NCI-H524 treated with DMSO at 0.1 percent for 48 hours (cell line): ENCODE data around the gene KRTAP19-3.
"Not testable (repeated sequence)": the region's sequence is repeated elsewhere in the genome, so short reads cannot be mapped to it uniquely, and the experiment has no call there.

Experiments used
- DNase-seq: peaks from one replicate; lab custom pipeline; 2025; lab: John Stamatoyannopoulos, UW

KRTAP19-3 gene

GRCh38 chr21:30491963-30492428 lies at the start of gene KRTAP19-3:
KRTAP19-3 (minus strand) TSS chr21:30492013; CDS start chr21:30491957, 56 bp downstream.
- no peak for DNase-seq

GRCh38 chr21:30518876-30519275 lies 27.1 kb upstream of the KRTAP19-3 start:
- no peak for DNase-seq

DNA sequence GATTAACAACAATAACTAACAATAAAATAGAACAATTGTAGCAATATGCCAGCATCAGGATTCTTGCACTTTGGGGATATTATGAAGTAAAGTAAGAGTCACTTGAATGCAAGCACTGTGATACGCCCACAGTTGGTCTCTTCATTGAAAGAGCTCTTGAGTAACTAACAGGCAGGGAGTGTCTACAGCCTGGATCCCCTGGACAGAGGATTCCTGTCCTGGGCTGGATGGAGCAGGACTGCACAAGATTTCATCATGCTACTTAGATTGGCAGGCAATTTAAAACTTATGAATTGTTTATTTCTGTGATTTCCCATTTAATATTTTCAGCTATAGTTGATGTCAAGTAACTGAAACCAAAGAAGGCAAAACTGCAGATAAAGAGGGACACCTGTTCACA lies 23.9 kb upstream of the KRTAP19-3 start:
- DNase-seq: no peak

DNA sequence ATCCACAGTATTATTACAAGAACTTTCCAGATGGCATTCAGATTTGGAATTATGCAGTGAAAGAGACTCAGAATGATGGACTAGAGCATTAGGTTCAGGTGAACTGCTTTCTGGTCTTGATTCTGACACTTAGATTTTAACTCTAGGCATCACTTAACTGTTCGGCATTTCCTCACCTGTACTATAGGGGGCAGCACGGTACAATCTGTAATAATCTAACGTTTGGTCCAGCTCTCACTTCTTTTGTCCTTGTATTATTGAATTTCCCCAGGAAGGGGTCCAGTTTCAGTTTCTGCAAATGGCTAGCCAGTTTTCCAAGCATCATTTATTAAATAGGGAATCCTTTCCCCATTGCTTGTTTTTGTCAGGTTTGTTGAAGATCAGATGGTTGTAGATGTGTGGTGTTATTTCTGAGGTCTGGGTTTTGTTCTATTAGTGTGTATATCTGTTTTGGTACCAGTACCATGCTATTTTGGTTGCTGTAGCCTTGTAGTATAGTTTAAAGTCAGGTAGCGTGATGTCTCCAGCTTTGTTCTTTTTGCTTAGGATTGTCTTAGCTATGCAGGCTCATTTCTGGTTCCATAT lies 13.9 kb upstream of the KRTAP19-3 start:
- DNase-seq: not testable (repeated sequence)

- DNase-seq: no peak
Measured at GRCh38 chr21:30502041-30502440, 10.2 kb upstream of the KRTAP19-3 start, which contains the start of gene KRTAP19-5. KRTAP19-5 (minus strand) TSS chr21:30502141; CDS start chr21:30502090, 51 bp downstream.

DNA sequence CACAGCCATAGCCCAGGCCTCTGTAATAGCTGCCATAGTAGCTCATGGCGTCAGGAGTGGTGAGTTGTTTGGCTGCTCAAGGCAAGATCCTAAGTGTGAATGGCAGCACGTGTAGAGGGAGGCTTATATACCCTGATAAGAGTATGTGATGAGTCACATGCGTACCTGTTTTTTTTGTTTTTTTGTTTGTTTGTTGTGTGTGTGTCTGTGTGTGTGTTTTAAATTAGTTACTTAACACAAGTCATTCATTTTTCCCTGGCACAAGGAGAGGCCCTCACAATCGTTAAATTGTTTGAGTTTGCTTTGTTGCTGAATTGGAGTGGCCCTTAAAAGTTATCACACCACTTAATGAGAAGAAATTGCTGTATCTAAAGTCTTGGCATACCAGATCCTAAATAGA lies 5.3 kb upstream of the KRTAP19-3 start, which contains the start of gene KRTAP19-4:
Gene KRTAP19-4, minus strand, starts transcription at position 101 of the 400 bp plus-strand sequence. Its CDS starts 55 bp downstream, at position 46.
- no peak for DNase-seq

- no peak for DNase-seq
Measured at GRCh38 chr21:30487336-30487735, 4.5 kb downstream of the KRTAP19-3 start, which contains the start of gene KRTAP19-2. KRTAP19-2 (minus strand) TSS chr21:30487436; CDS start chr21:30487348, 88 bp downstream.

GRCh38 chr21:30486180-30486579 lies 5.6 kb downstream of the KRTAP19-3 start:
- no peak for DNase-seq

- DNase-seq: no peak
Measured at GRCh38 chr21:30482130-30482529, 9.7 kb downstream of the KRTAP19-3 start.

- DNase-seq: no peak
Measured at GRCh38 chr21:30480145-30480544, 11.7 kb downstream of the KRTAP19-3 start, which contains the start of gene KRTAP19-1. KRTAP19-1 (minus strand) TSS chr21:30480367; CDS start chr21:30480317, 50 bp downstream.

GRCh38 chr21:30479259-30479658 lies 12.6 kb downstream of the KRTAP19-3 start:
- no peak for DNase-seq

GRCh38 chr21:30478004-30478403 lies 13.8 kb downstream of the KRTAP19-3 start:
- DNase-seq: no peak

GRCh38 chr21:30468900-30469714 lies 22.7 kb downstream of the KRTAP19-3 start:
- no peak for DNase-seq

DNA sequence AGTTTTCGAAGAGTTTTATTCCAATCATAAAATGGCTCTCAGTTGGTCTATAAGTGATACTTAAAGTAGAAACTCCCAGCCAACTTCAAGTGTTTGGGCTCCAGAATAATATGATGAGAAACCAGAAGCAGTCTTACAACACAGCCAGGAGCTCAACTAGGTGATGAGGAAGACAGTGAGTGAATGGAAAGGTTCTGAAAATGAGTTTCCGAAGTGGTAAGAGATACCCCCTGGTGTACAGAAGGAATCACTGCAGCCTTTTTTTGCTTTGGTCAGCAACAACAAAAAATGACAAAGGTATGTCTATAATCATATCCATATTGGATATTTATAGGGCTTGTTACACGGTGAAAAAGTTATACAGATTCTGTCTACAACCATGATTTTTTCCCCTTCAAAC lies 28.1 kb downstream of the KRTAP19-3 start:
- DNase-seq: peak; percentile 0

- DNase-seq: no peak
Measured at GRCh38 chr21:30448514-30448913, 43.3 kb downstream of the KRTAP19-3 start.

DNA sequence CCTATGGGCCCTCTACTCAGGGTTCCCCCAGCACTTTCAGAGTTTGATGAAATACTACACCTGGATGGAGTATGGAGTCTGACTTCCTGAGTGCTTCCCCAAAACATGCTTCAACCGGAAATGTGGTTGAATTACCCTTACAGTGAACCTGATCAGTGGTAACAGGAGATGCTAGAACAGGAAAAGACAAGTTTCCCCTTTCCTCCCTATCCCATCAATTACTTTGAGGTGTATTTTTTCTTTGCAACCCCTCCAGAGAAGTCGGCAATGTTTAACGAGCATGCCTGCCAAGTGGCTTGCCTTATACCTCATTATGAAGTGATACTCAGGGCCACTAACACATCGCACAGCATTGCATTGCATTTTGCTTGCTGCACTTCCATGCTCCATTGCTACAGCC lies 44.8 kb downstream of the KRTAP19-3 start:
- no peak for DNase-seq

DNA sequence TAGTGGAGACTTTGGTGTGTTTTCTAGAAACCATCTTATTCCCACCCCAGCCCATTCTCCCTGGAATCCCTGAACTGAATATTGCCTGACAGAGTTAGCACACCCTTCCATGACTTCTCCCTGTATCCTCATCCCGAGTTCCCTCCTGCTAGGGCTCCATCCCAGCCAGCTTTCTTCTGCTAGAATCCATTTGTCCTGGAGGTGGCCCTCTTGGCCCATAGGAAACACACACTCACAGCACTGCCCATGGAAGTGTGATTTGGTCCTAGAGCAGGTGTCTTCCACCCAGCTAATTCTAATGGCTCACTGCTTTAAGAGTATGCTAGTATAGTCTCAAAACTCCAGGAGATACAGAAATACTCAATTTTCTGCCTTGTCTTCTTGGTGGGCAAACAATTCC lies 47.6 kb downstream of the KRTAP19-3 start:
- DNase-seq: no peak

DNA sequence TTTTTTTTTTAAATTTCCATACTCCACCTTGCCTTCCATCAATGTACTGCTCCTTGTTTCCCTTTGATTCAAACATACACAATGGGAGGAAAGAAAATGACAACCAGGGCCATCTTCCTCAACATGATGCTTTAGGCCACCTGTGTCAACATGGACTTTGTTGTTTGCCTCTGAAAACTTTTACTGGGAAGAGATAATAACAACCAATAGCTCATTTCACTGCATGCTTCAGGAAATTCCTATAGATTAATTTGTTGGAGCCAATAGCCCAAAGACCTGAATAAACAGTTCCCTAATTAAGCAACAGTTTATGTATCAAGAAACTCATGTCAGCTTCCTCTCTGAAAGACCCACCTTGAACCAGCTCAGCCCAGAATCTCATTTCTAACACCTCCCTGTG lies 48.6 kb downstream of the KRTAP19-3 start:
- no peak for DNase-seq
